ENCODE measurements around the gene MAN1A1.
"Not testable (repeated sequence)": the region's sequence is repeated elsewhere in the genome, so short reads cannot be mapped to it uniquely, and the experiment has no call there.

Gene MAN1A1

DNA sequence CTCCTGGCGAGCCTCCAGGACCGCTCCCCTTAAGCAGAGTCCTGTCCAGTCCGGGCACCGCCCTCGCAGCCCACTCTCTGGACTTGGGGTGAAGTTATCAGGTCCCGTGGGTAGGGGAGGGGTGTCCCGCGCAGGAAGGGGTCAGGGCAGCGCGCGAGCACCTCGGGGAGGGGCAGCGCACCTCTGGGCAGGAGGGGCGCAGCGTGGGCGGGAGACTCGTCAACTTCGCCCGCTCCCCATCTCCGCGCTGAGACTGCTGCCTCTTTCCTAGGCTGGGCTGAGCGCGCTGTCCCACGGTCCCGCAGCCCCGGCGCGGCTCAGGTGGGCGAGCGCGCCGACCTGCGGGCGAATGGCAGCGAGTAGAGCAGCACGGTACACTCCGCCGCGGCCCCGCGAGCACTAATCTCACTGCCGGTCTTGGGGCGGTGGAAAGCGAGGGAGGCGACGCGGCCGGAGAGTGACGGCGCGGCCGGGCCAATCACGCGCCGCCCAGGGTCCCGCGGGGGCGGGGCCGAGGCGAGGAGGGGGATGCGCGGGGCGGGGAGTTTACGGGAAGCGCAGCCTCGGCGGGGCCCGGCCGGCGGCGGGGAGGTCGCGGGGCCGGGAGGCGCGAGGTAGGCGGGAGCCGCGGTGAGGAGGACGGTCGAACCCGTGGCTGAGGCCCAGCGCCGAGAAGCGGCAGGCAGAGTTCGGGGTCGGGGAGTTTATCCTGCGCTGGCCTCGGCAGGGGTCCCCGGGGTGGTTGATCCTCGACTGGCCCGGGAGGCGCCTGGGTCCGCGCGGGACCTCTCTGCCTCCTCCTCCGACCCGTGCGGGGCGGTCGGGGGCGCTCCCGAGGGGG, at the start of gene MAN1A1:
Gene MAN1A1, minus strand, starts transcription at position 401 of the 841 bp plus-strand sequence. CDS start 696 bp downstream, outside the sequence.
- TF ChIP-seq, protein P1, sequence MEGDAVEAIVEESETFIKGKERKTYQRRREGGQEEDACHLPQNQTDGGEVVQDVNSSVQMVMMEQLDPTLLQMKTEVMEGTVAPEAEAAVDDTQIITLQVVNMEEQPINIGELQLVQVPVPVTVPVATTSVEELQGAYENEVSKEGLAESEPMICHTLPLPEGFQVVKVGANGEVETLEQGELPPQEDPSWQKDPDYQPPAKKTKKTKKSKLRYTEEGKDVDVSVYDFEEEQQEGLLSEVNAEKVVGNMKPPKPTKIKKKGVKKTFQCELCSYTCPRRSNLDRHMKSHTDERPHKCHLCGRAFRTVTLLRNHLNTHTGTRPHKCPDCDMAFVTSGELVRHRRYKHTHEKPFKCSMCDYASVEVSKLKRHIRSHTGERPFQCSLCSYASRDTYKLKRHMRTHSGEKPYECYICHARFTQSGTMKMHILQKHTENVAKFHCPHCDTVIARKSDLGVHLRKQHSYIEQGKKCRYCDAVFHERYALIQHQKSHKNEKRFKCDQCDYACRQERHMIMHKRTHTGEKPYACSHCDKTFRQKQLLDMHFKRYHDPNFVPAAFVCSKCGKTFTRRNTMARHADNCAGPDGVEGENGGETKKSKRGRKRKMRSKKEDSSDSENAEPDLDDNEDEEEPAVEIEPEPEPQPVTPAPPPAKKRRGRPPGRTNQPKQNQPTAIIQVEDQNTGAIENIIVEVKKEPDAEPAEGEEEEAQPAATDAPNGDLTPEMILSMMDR (IDR thresholded peaks at IDR 0.05; ENCODE audit: low read depth, low read length, missing control alignments), result no peak
- peak; percentile 63 for DNase-seq (ENCODE audit: low read depth)
- peak within 1 kb of the TSS; percentile 98 for H3K4me3 ChIP-seq (ENCODE audit: low read depth, low read length)

DNA sequence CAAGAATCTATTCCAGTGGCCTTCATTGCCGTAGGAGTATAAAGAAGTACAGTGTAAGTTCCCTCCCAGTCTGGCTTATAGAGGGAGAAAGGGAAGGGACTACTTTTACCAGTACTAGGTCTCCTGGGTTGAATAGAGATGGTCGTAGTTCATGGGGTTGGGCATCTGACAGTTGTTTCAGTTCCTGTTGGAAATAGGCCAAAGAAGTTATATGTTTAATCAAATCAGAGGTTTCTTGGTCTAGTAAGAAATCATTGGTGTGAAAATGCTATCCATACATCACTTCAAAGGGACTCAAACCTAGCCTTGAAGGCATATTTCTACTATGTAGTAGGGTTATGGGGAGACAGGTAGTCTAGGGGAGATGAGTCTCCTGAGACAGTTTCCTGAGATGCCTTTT, 45.6 kb upstream of the MAN1A1 start:
- H3K4me3 ChIP-seq (ENCODE audit: low read depth, low read length), result no peak overlapping the region
- TF ChIP-seq, protein P1 (IDR thresholded peaks at IDR 0.05; ENCODE audit: low read depth, low read length, missing control alignments), result no peak
- no peak for DNase-seq (ENCODE audit: low read depth)

DNA sequence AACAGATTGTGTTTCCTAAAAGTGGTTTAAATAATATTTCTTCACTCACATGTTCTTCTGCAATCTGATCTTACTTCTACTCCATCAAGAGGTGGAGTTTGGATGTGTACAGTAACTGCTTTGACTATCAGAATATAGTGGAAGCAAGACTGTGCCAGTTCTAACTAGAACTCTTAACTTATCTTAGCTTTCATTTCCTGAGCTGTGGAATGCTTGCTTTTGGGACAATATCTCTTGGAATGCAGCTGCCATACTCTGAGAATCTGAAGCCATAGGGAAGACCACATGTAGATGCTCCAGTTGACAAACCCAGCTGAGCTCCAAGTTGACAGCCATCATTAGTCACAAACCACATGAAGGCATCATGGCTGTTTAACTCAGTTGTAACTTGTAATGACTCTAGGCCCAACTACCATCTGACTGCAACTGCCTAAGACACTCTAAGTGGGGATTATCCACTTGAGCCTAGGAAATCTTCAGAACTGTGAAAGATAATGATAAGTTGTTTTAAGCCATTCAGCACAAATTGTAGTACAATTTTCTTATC, 40.8 kb upstream of the MAN1A1 start:
- no peak overlapping the region for H3K4me3 ChIP-seq (ENCODE audit: low read depth, low read length)
- no peak for DNase-seq (ENCODE audit: low read depth)
- TF ChIP-seq, protein P1 (IDR thresholded peaks at IDR 0.05; ENCODE audit: low read depth, low read length, missing control alignments), result no peak

DNA sequence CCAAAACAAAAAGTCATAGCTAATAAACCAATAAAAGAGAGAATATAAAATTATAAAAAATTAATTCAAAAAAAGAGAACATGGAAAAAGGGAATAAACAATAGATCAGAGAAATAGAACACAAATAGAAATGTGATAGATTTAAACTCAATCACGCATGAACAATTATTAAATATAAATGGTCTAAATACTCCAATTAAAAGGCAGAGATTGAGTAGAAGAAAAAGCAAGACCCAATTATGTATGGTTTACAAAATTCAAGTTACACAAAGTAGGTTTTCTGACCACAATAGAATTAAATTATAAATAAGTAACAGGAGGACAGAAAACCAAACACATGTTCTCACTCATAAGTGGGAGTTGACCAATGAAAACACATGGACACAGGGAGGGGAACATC, 36.4 kb upstream of the MAN1A1 start:
- no peak for DNase-seq (ENCODE audit: low read depth)
- no peak overlapping the region for H3K4me3 ChIP-seq (ENCODE audit: low read depth, low read length)
- TF ChIP-seq, protein P1 (IDR thresholded peaks at IDR 0.05; ENCODE audit: low read depth, low read length, missing control alignments), result no peak

DNA sequence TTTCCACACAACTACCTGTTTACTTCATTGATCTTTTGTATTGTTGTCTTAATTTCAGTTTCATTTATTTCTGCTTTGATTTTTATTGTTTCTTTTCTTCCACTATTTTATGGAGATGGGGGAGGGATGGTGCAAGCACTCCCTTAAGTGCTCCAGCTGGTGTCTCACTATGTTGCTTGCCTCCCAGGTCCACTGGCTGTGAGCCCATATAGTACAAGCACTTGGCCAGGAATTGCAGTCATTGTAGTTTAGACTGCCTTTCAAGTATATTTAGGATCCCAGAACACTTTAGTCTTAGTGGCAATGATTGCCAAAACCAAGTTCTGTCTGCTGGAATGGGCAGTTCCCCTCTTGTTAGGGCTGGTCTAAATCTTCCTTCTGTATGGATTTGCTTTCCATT, 34.9 kb upstream of the MAN1A1 start:
- DNase-seq (ENCODE audit: low read depth), result no peak
- H3K4me3 ChIP-seq (ENCODE audit: low read depth, low read length), result no peak overlapping the region
- TF ChIP-seq, protein P1 (IDR thresholded peaks at IDR 0.05; ENCODE audit: low read depth, low read length, missing control alignments), result no peak

DNA sequence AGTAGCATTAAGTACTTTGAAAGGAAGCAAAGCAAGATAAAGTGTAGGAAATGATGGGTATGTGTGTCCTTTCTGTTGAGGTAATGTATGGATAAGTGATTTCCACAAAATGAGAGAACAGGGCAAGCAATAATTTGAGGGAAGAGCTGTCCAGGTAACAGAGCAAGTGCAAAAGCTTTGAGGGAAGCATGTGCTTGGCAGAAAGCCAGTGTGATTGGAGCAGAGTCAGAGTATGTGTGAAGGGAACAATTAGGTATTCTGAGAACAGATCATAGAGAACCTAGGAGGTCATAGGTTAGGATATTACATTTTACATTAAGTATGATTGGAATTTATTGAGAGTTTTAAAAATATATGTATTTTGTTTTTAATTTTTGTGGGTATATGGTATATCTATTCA, 30.2 kb upstream of the MAN1A1 start:
- H3K4me3 ChIP-seq (ENCODE audit: low read depth, low read length), result no peak overlapping the region
- TF ChIP-seq, protein P1 (IDR thresholded peaks at IDR 0.05; ENCODE audit: low read depth, low read length, missing control alignments), result no peak
- DNase-seq (ENCODE audit: low read depth), result no peak

DNA sequence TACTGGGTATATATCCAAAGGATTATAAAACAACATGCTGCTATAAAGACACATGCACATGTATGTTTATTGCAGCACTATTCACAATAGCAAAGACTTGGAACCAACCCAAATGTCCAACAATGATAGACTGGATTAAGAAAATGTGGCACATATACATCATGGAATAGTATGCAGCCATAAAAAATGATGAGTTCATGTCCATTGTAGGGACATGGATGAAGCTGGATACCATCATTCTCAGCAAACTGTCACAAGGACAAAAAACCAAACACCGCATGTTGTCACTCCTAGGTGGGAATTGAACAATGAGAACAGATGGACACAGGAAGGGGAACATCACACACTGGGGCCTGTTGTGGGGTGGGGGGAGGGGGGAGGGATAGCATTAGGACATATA, 27.5 kb upstream of the MAN1A1 start:
- not testable (repeated sequence) for H3K4me3 ChIP-seq (ENCODE audit: low read depth, low read length); DNase-seq (ENCODE audit: low read depth)

Data from GM12864 (cell line).